Peyer's patch (tissue), 4 donors: ENCODE data around the gene BAIAP2L1. TPM values are rescaled to one million over a fixed set of nuclear protein-coding genes. Genes with fewer than 3 reads are reported as not detected.
"Not testable (repeated sequence)": the region's sequence is repeated elsewhere in the genome, so short reads cannot be mapped to it uniquely, and the experiment has no call there.

Experiments used
- DNase-seq, 3 donors: peaks; one replicate each; pipeline ENCODE4 v3.0.0-alpha.2; 2017 to 2019
- H3K27ac ChIP-seq, 4 donors: fragments of 200-600 bp; sonication (generic); one replicate each; pipeline ENCODE4 v1.5.1; 2016 to 2019
- H3K27me3 ChIP-seq, 2 donors: fragments of 200-600 bp; sonication (generic); one replicate each; pipeline ENCODE4 v1.5.1; 2019
- H3K36me3 ChIP-seq, 3 donors: fragments of 200-600 bp; sonication (generic); one replicate each; pipeline ENCODE4 v1.5.1; 2016 to 2019
- H3K4me1 ChIP-seq, 4 donors: fragments of 200-600 bp; sonication (generic); one replicate each; pipeline ENCODE4 v1.5.1; 2016 to 2019
- H3K4me3 ChIP-seq, 4 donors: fragments of 200-600 bp; sonication (generic); 1 replicate in 3 of 4; 2 replicates in 1 of 4; pipeline ENCODE4 v1.5.1; 2016 to 2019; ENCODE audit warnings: mild to moderate bottlenecking in 1 of 4
- H3K9me3 ChIP-seq, 4 donors: fragments of 200-600 bp; sonication (generic); one replicate each; pipeline ENCODE4 v1.5.1; 2016 to 2019; ENCODE audit warnings: mild to moderate bottlenecking in 1 of 4
- CTCF ChIP-seq, 6 experiments: fragments of 450-650 bp in 4 of 6; fragments of 200-600 bp in 2 of 6; sonication (generic) in 1 of 6; IDR thresholded peaks; one replicate each; pipeline ENCODE4 v1.5.1; 2017 to 2019; ENCODE audit warnings: antibody characterized with exemption in 6 of 6, mild to moderate bottlenecking in 3 of 6, moderate library complexity in 1 of 6
- POLR2A ChIP-seq, 2 donors: fragments of 450-650 bp; IDR thresholded peaks; one replicate each; pipeline ENCODE4 v1.5.1; 2017; ENCODE audit warnings: antibody characterized with exemption in 2 of 2, mild to moderate bottlenecking in 2 of 2, moderate library complexity in 2 of 2
- total RNA-seq, 4 donors: library from RNA; depleted of rRNA; stranded (reverse); fragments of >200 nt; gene quantifications; one replicate each; pipeline ENCODE4 v1.1.0, GENCODE V29; 2016

Gene BAIAP2L1
- 10 to 100 TPM; 31.4 to 46.4 (median 41.9) TPM for total RNA-seq

- TF ChIP-seq CTCF (IDR thresholded peaks at IDR 0.05) (peak in 2 of 6 experiments; percentile 9 to 81), POLR2A (IDR thresholded peaks at IDR 0.05) (peak; percentile 76 to 79)
- Histone ChIP-seq H3K4me1 (peaks cover 0 to 11% (median 3%) of the 10 kb centered on the region in 4 donors), H3K9me3 (peaks cover 0 to 6% (median 0%) of the 10 kb centered on the region in 4 donors), H3K4me3 (peak within 1 kb of the TSS; percentile 45 to 96 (median 60)), H3K36me3 (no peaks in the 10 kb centered on the region), H3K27me3 (no peaks in the 10 kb centered on the region), H3K27ac (peak within 1 kb of the TSS in 3 of 4 donors; percentile 85 to 98 (median 94))
- DNase-seq = peak; percentile 66 to 99 (median 95)
These were observed at the start of gene BAIAP2L1 for GRCh38 chr7:98400542-98401340. TSS of gene BAIAP2L1 (minus strand) at chr7:98401090. CDS start at chr7:98400852, 238 bp downstream.

- TF ChIP-seq CTCF (IDR thresholded peaks at IDR 0.05) (no peak), POLR2A (IDR thresholded peaks at IDR 0.05) (no peak)
- Histone ChIP-seq H3K27ac (no peak overlapping the region), H3K27me3 (no peaks in the 10 kb centered on the region), H3K4me3 (no peak overlapping the region), H3K9me3 (peaks cover 0 to 10% (median 0%) of the 10 kb centered on the region in 4 donors), H3K36me3 (no peaks in the 10 kb centered on the region), H3K4me1 (no peaks in the 10 kb centered on the region)
- DNase-seq = no peak
These were observed 47.9 kb upstream of the BAIAP2L1 start for GRCh38 chr7:98448766-98449165.

GRCh38 chr7:98440992-98441391 is 40.1 kb upstream of the BAIAP2L1 start:
- not testable (repeated sequence) for DNase-seq, H3K4me3 ChIP-seq, H3K9me3 ChIP-seq, H3K27me3 ChIP-seq, H3K36me3 ChIP-seq, H3K4me1 ChIP-seq, H3K27ac ChIP-seq

- no peaks in the 10 kb centered on the region for H3K27me3 ChIP-seq
- TF ChIP-seq CTCF (IDR thresholded peaks at IDR 0.05) = no peak
- no peak for TF ChIP-seq POLR2A (IDR thresholded peaks at IDR 0.05)
- no peak for DNase-seq
- H3K4me1 ChIP-seq = no peaks in the 10 kb centered on the region
- no peak overlapping the region for H3K4me3 ChIP-seq
- H3K9me3 ChIP-seq = no peaks in the 10 kb centered on the region
- no peak overlapping the region for H3K27ac ChIP-seq
- H3K36me3 ChIP-seq = no peaks in the 10 kb centered on the region
These were observed 38.6 kb upstream of the BAIAP2L1 start for GRCh38 chr7:98439484-98439883.

- no peaks in the 10 kb centered on the region for H3K4me1 ChIP-seq
- H3K4me3 ChIP-seq = no peak overlapping the region
- no peaks in the 10 kb centered on the region for H3K36me3 ChIP-seq
- H3K27ac ChIP-seq = no peak overlapping the region
- no peak for TF ChIP-seq POLR2A (IDR thresholded peaks at IDR 0.05)
- no peaks in the 10 kb centered on the region for H3K9me3 ChIP-seq
- no peaks in the 10 kb centered on the region for H3K27me3 ChIP-seq
- DNase-seq = no peak
These were observed 33.2 kb upstream of the BAIAP2L1 start for GRCh38 chr7:98434087-98434486.

- DNase-seq = no peak
- Histone ChIP-seq H3K4me3 (no peak overlapping the region), H3K36me3 (no peaks in the 10 kb centered on the region), H3K27ac (no peak overlapping the region), H3K4me1 (no peaks in the 10 kb centered on the region), H3K27me3 (no peaks in the 10 kb centered on the region), H3K9me3 (no peaks in the 10 kb centered on the region)
- TF ChIP-seq CTCF (IDR thresholded peaks at IDR 0.05) = no peak
- no peak for TF ChIP-seq POLR2A (IDR thresholded peaks at IDR 0.05)
These were observed 28.9 kb upstream of the BAIAP2L1 start for GRCh38 chr7:98429799-98430198.
